ENCODE results near the gene CORO7.

The CORO7 gene

DNA sequence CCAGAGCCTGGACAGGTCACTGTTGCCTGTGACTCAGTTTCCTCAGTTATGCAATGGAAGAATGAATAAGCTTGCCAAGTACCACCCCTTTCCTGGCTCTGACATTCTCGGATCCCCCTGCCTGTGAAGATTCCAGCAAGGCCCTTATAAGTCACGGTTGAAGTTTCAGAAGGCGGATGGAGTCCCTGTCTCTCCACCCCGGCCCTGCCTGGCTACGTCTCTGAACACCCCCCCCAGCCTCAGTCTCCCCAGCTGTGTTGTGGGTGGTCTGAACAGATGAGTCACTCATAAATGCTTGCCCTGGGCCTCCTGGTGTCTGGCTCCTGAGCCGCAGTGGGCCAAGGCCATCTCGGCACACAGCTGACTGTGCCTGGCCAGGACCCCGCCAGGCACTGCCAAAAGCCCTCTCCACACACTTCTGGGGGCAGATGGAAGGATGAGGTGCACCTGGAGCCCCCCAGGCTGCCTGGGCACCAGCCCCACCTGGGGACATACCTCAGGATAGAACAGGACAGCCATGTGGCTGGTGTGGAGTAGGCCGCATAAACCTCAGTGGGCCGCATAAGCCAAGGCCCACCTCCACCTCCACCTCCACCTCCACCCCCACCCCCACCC is 29.3 kb downstream of the CORO7 start:
- no peaks in the 10 kb centered on the region for H3K36me3 ChIP-seq (ENCODE audit: insufficient read depth, low read length)
- no peaks in the 10 kb centered on the region for H3K9me3 ChIP-seq (ENCODE audit: control insufficient read depth, insufficient read depth, low read length)
- no peak overlapping the region for H3K9ac ChIP-seq (ENCODE audit: low read depth, low read length)
- H3K4me1 ChIP-seq (ENCODE audit: insufficient read depth, low read length): peaks cover 35% of the 10 kb centered on the region

DNA sequence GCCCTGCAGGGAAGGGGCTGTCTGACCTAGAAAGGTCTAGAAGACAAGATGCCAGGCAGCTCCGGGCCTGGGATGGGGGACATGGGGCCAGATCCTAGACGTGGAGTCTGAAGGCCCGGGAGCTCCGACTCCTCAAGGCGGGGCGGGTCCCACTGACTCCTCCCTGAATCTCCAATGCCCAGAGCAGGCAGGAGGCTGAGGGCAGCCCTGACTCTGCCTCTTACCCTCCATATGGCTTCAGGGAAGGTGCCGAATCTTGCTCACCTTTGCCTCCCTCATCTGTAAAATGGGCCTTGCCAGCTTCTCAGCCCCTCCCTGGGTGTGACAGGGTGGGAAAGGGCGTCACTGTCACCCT is 30.0 kb downstream of the CORO7 start:
- peaks cover 28% of the 10 kb centered on the region for H3K4me1 ChIP-seq (ENCODE audit: insufficient read depth, low read length)
- H3K36me3 ChIP-seq (ENCODE audit: insufficient read depth, low read length): no peaks in the 10 kb centered on the region
- H3K9ac ChIP-seq (ENCODE audit: low read depth, low read length): no peak overlapping the region
- no peaks in the 10 kb centered on the region for H3K9me3 ChIP-seq (ENCODE audit: control insufficient read depth, insufficient read depth, low read length)

DNA sequence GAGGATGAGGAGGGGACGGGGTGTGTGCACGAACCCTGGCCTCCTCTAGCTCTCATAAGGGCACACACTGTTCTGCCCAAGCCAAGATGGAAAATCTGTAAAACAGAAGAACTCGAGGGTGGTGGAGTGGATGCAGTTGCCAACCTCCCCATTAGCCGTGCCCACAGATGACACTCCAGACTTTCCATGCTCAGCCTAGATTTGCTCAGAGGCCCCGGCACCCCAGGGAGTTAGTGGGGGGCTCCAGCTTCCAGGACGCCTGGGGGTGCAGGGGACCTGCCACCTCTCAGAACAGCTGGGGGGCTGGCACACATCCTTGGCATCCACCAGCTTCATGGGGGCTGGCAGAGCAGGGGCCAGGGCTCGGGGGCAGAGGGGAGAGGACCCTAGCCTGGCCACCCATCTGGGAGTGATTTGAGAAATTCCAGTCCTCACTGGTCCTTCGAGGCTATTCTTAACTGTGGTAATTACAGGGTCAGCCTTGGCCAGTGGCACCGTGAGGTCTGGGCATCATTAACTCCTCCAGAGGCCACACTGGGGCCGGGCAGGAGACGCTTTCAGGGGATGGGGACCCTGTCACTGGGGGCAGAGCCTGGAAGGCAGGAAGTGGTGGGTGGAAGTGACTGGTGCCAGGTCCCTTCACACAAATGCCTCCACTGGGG is 30.5 kb downstream of the CORO7 start:
- H3K9me3 ChIP-seq (ENCODE audit: control insufficient read depth, insufficient read depth, low read length): no peaks in the 10 kb centered on the region
- no peak overlapping the region for H3K9ac ChIP-seq (ENCODE audit: low read depth, low read length)
- peaks cover 25% of the 10 kb centered on the region for H3K4me1 ChIP-seq (ENCODE audit: insufficient read depth, low read length)
- no peaks in the 10 kb centered on the region for H3K36me3 ChIP-seq (ENCODE audit: insufficient read depth, low read length)

DNA sequence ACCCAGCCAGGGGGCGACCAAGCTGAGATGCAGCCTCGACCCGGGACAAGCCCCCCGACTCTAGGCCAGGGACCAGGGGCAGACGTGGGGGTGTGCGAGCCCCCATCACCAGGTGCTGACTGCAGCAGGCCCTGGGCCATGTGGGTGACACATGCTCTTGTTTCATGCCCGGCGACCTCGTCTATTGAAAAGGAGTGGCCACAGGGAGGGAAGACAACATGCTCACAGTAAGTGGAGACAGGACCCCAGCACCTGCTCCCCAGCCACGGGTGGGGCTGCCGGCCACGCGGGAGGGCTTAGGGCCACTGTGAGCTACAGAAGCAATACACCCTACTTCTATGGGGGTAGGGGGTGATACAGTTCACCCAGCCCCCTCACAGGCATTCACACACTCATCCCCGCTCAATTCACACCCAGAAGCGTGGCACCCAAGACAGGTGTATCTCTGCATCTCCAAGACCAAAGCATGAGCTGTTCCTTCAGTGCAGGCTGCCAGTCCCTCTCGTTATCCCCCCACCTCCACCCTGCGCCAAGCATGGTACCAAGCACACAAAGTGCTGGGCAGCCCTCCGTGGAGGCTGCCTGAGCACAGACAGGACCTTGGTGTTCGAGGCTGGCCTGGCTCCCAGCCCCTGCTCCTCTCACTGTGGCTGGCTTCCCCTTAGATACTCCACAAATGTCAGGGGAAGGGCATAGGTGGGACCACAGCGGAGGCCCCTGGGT is 31.2 kb downstream of the CORO7 start:
- no peak overlapping the region for H3K9ac ChIP-seq (ENCODE audit: low read depth, low read length)
- H3K36me3 ChIP-seq (ENCODE audit: insufficient read depth, low read length): no peaks in the 10 kb centered on the region
- no peaks in the 10 kb centered on the region for H3K9me3 ChIP-seq (ENCODE audit: control insufficient read depth, insufficient read depth, low read length)
- peaks cover 24% of the 10 kb centered on the region for H3K4me1 ChIP-seq (ENCODE audit: insufficient read depth, low read length)

DNA sequence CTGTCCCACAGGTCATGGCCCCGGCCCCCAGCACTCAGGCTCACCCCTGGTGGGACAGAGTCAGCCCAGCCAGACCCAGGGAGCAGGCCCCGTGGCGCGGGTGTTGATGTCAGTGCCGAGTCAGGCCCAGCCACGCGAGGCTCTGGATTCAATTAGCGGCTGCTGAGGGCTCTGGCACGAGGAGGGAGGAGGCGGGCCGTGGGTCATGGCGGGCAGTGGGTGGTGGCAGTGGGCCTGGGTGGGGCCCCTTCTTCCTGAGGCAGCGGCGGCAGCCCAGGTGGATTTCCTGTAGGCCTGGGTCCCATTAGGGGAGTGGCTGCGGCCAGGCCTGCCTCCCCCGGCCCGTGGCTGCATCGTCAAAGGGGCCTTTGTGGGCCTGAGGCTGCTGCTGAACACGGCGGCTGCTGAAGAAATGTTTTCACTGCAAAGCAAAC is 31.9 kb downstream of the CORO7 start:
- H3K36me3 ChIP-seq (ENCODE audit: insufficient read depth, low read length): no peaks in the 10 kb centered on the region

DNA sequence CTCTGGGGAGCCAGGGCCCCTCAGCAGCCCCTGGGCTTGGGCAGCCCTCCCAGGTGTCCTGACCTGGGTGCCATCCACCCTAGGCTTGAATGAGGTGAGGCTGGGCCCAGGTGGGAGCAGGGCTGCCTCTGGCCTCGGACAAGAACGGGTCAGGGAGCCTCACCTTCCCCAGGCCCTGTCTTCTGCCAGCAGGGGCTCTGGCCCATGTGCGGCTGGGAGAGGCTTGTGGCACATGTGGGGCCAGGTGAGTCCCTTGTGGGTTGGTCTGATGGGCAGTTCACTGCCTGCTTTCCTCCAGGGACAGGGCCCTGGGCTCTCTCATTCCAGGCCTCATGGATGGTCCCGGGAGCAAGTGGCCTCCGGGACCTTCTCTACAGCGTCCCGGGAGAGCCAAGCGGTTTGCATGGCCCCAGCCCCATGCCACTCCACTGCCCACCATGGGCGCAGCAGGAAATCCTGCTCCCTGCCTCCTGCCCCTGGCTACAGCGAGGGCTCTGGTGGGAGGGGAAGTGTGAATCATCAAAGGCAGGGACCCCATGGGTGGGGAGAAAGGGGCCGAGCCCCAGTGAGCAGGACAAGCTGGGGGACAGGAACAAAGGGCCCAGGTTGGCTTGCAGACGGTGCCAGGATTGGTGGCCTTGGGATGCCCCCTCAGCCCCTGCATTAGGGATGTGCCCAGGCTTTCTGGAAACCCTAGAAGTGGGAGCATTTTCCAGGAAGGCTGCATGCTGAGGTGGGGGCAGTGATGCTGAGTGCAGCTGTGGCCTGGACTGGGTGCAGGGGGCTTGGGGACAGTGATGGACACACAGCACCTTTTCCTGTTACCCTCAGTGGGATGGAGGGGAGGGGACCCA is 32.6 kb downstream of the CORO7 start:
- no peak overlapping the region for H3K9ac ChIP-seq (ENCODE audit: low read depth, low read length)
- peaks cover 13% of the 10 kb centered on the region for H3K4me1 ChIP-seq (ENCODE audit: insufficient read depth, low read length)
- no peaks in the 10 kb centered on the region for H3K36me3 ChIP-seq (ENCODE audit: insufficient read depth, low read length)
- no peaks in the 10 kb centered on the region for H3K9me3 ChIP-seq (ENCODE audit: control insufficient read depth, insufficient read depth, low read length)

More for the DNA sequence above, 31.9 kb downstream of the CORO7 start:
- no peak overlapping the region for H3K9ac ChIP-seq (ENCODE audit: low read depth, low read length)
- peaks cover 18% of the 10 kb centered on the region for H3K4me1 ChIP-seq (ENCODE audit: insufficient read depth, low read length)
- no peaks in the 10 kb centered on the region for H3K9me3 ChIP-seq (ENCODE audit: control insufficient read depth, insufficient read depth, low read length)

DNA sequence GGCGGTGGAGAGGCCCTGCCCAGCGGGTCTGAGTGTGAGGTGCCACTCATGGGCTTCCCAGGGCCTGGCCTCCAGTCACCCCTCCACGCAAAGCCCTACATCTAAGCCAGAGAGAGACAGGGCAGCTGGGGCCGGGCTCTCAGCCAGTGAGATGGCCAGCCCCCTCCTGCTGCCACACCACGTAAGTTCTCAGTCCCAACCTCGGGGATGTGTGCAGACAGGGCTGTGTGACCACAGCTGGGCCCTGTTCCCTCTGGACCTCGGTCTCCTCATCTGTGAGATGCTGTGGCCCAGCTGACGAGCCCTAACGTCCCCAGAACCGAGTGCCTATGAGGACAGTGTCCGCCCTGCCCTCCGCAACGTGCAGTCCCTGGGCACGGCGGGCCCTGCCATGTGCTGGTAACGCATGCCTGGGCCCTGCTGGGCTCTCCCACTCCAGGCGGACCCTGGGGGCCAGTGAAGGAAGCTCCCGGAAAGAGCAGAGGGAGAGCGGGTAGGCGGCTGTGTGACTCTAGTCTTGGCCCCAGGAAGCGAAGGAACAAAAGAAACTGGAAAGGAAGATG is 33.5 kb downstream of the CORO7 start:
- Histone ChIP-seq H3K9ac (ENCODE audit: low read depth, low read length) (no peak overlapping the region), H3K9me3 (ENCODE audit: control insufficient read depth, insufficient read depth, low read length) (no peaks in the 10 kb centered on the region), H3K4me1 (ENCODE audit: insufficient read depth, low read length) (peaks cover 14% of the 10 kb centered on the region; the same call in 1 of the 2 replicates), H3K36me3 (ENCODE audit: insufficient read depth, low read length) (no peaks in the 10 kb centered on the region; the same call in 1 of the 2 replicates)

DNA sequence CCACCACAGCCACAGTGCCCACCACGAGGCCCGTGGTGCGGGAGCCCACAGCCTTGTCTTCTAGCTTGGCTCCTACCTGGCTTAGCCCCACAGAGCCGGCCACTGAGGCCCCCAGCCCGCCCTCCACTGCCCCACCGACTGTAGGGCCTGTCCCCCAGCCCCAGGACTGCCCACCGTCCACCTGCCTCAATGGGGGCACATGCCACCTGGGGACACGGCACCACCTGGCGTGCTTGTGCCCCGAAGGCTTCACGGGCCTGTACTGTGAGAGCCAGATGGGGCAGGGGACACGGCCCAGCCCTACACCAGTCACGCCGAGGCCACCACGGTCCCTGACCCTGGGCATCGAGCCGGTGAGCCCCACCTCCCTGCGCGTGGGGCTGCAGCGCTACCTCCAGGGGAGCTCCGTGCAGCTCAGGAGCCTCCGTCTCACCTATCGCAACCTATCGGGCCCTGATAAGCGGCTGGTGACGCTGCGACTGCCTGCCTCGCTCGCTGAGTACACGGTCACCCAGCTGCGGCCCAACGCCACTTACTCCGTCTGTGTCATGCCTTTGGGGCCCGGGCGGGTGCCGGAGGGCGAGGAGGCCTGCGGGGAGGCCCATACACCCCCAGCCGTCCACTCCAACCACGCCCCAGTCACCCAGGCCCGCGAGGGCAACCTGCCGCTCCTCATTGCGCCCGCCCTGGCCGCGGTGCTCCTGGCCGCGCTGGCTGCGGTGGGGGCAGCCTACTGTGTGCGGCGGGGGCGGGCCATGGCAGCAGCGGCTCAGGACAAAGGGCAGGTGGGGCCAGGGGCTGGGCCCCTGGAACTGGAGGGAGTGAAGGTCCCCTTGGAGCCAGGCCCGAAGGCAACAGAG is 34.2 kb downstream of the CORO7 start:
- Histone ChIP-seq H3K4me1 (ENCODE audit: insufficient read depth, low read length) (peaks cover 19% of the 10 kb centered on the region; the same call in 1 of the 2 replicates), H3K9me3 (ENCODE audit: control insufficient read depth, insufficient read depth, low read length) (no peaks in the 10 kb centered on the region), H3K9ac (ENCODE audit: low read depth, low read length) (no peak overlapping the region), H3K36me3 (ENCODE audit: insufficient read depth, low read length) (no peaks in the 10 kb centered on the region; the same call in 1 of the 2 replicates)

DNA sequence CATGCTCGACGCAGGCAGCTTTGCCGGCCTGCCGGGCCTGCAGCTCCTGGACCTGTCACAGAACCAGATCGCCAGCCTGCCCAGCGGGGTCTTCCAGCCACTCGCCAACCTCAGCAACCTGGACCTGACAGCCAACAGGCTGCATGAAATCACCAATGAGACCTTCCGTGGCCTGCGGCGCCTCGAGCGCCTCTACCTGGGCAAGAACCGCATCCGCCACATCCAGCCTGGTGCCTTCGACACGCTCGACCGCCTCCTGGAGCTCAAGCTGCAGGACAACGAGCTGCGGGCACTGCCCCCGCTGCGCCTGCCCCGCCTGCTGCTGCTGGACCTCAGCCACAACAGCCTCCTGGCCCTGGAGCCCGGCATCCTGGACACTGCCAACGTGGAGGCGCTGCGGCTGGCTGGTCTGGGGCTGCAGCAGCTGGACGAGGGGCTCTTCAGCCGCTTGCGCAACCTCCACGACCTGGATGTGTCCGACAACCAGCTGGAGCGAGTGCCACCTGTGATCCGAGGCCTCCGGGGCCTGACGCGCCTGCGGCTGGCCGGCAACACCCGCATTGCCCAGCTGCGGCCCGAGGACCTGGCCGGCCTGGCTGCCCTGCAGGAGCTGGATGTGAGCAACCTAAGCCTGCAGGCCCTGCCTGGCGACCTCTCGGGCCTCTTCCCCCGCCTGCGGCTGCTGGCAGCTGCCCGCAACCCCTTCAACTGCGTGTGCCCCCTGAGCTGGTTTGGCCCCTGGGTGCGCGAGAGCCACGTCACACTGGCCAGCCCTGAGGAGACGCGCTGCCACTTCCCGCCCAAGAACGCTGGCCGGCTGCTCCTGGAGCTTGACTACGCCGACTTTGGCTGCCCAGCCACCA is 35.1 kb downstream of the CORO7 start:
- Histone ChIP-seq H3K9ac (ENCODE audit: low read depth, low read length) (no peak overlapping the region), H3K9me3 (ENCODE audit: control insufficient read depth, insufficient read depth, low read length) (no peaks in the 10 kb centered on the region), H3K36me3 (ENCODE audit: insufficient read depth, low read length) (no peaks in the 10 kb centered on the region; the same call in 1 of the 2 replicates), H3K4me1 (ENCODE audit: insufficient read depth, low read length) (peaks cover 22% of the 10 kb centered on the region; the same call in 1 of the 2 replicates)

DNA sequence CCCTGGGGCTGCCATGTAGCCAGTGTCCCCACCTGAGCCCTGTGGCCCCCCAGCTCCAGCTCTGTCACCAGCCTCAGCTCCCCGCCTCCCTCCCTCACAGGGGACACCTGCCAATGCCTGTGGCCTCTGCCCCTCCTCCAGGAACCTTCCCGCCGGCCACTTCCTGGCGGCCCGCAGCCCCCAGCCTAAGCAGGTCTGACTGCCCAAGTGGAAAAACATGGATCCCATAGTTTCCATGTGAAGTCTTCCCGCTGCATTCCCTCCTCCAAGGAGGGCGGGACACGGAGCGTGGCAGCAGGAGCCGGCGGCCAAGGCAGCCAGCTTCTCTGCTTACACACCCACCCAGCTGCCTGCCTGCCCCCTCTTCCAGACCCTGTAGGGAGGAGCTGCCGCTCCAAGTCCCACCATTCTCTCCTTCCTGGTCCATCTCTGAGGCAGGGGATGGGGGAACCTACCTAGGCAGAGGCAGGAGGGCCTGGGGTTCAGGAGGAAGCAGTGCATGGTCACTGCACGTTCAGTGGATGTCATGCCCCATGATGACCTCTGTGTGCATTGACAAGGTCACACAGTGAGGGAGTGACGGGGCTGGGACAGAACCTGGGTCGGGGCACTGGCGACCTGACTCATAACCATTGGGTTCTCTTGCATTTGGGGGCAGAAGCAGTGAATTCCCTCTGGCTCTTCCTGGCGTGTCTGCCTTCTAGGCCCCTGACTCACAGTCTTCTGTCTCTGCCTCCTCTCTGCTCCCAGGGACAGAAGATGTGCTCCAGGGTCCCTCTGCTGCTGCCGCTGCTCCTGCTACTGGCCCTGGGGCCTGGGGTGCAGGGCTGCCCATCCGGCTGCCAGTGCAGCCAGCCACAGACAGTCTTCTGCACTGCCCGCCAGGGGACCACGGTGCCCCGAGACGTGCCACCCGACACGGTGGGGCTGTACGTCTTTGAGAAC is 36.0 kb downstream of the CORO7 start:
- no peaks in the 10 kb centered on the region; the same call in 1 of the 2 replicates for H3K36me3 ChIP-seq (ENCODE audit: insufficient read depth, low read length)
- H3K9ac ChIP-seq (ENCODE audit: low read depth, low read length): no peak overlapping the region
- no peaks in the 10 kb centered on the region for H3K9me3 ChIP-seq (ENCODE audit: control insufficient read depth, insufficient read depth, low read length)
- H3K4me1 ChIP-seq (ENCODE audit: insufficient read depth, low read length): peaks cover 22% of the 10 kb centered on the region; the same call in 1 of the 2 replicates

DNA sequence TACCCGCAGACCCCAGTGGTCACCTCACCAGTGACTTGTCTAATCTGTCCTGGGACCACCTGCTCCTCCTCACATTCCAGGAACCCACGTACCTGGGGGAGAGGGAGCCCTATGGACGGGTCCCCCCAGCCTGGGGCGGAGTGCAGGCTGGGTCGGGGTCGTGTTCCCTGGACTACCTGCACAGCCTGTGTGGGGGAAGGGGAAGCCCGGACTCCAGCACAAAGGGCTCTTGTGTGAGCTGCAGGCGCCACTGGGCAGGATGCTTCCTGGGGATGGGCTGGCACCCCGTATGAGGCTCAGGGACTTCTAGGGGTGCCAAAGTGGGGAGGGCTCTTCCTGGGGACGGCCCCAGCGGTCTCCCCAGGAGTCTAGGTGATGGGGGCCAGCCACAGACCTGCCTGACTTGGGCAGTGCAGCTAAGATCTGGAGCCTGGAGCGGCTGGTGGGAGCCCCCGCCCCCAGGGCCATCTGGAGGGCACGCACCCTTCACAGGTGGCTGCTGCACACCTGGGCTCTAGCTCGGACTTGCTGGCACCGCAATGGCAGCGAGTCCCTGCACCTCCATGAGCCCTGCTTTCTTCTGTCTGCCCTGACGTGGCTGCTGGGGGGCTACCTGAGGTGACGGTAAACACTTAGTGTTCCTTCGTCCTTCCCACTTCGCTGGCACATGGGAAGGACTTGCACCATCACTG is 37.3 kb downstream of the CORO7 start:
- no peaks in the 10 kb centered on the region; the same call in 1 of the 2 replicates for H3K36me3 ChIP-seq (ENCODE audit: insufficient read depth, low read length)
- peaks cover 34% of the 10 kb centered on the region; the same call in 1 of the 2 replicates for H3K4me1 ChIP-seq (ENCODE audit: insufficient read depth, low read length)
- no peaks in the 10 kb centered on the region for H3K9me3 ChIP-seq (ENCODE audit: control insufficient read depth, insufficient read depth, low read length)
- no peak overlapping the region for H3K9ac ChIP-seq (ENCODE audit: low read depth, low read length)
